Motor neuron (in vitro differentiated cells): ENCODE measurements around the gene STAC2. TPM values are rescaled to one million over a fixed set of nuclear protein-coding genes. Genes with fewer than 3 reads are reported as not detected.

Experiments used
- ATAC-seq, 8 experiments: fragments of 200-7000 bp; cut with Tn5 transposase; replicated peaks in 6 of 8; 2 replicates each; pipeline ENCODE4 v1.8.0; 2021; ENCODE audit warnings: mild to moderate bottlenecking in 8 of 8, moderate library complexity in 8 of 8
- H3K27ac ChIP-seq, 2 donors: fragments of 250-450 bp; sonication (Bioruptor Pico); 2 replicates each; pipeline ENCODE4 v1.9.0; 2021; ENCODE audit warnings: antibody characterized with exemption in 2 of 2, mild to moderate bottlenecking in 2 of 2, moderate library complexity in 1 of 2
- H3K4me1 ChIP-seq, 2 donors: fragments of 250-450 bp; sonication (Bioruptor Pico); replicated peaks in 1 of 2; 2 replicates each; pipeline ENCODE4 v1.6.1; 2021; ENCODE audit warnings: antibody characterized with exemption in 2 of 2, mild to moderate bottlenecking in 2 of 2, moderate library complexity in 1 of 2
- H3K4me3 ChIP-seq, 5 donors: fragments of 250-450 bp; sonication (Bioruptor Pico); 2 replicates each; pipeline ENCODE4 v1.9.0; 2021; ENCODE audit warnings: antibody characterized with exemption in 5 of 5, mild to moderate bottlenecking in 5 of 5, moderate library complexity in 4 of 5
- WGBS, 10 experiments: fragments of 450-650 bp; shearing (Covaris generic); methylation state at CpG; one replicate each; pipeline ENCODE4 v1.0.0; 2022; 5-methylcytosine and 5-hydroxymethylcytosine counted together
- in situ Hi-C, 9 experiments: fragments of 400-800 bp; cut with MboI; loops; one replicate each; pipeline ENCODE4 v1.15.0; 2021; ENCODE audit warnings: low sequenced_read_pairs in 9 of 9, low pct_unique_long_range_greater_than_20kb in 2 of 9; ENCODE audit not compliant: unreplicated experiment in 9 of 9
- total RNA-seq, 8 experiments: library from RNA; unstranded; fragments of 300-600 nt; gene quantifications; 2 replicates each; pipeline versions ENCODE4 v1.2.3 to v1.2.4, GENCODE V29; 2022

The STAC2 gene
- total RNA-seq, 8 experiments from 2014 or later = 0.20 to 4.5 (median 0.84) TPM

- ATAC-seq = peak in 2 of 8 experiments; percentile 63 to 78
- in situ Hi-C loops = loop anchor here in 1 of 9 experiments (25.0 kb wide), 1 partner anchor 242 kb away; no protein-coding TSS in a partner anchor
- Histone ChIP-seq H3K4me1 (peaks cover 27 to 35% of the 10 kb centered on the region in 2 donors), H3K27ac (no peak overlapping the region), H3K4me3 (no peak overlapping the region)
- 4 to 83% (median 64%) methylated on average over 1 to 9 of the region's 11 CpGs; no CpG with 5 or more reads in 2 of the 10 experiments for WGBS, 10 experiments
Observed at GRCh38 chr17:39229274-39229913, 3.6 kb upstream of the STAC2 start.

- H3K4me3 ChIP-seq = no peak overlapping the region
- no peak overlapping the region for H3K27ac ChIP-seq
- in situ Hi-C loops = loop anchor here in 1 of 9 experiments (25.0 kb wide), 1 partner anchor 240 kb away; no protein-coding TSS in a partner anchor
- H3K4me1 ChIP-seq = peaks cover 27 to 38% of the 10 kb centered on the region in 2 donors
- ATAC-seq = no peak
- WGBS, 10 experiments = no CpG with 5 or more reads among the region's 2 CpGs
Observed at GRCh38 chr17:39227364-39227919, 1.7 kb upstream of the STAC2 start.

DNA sequence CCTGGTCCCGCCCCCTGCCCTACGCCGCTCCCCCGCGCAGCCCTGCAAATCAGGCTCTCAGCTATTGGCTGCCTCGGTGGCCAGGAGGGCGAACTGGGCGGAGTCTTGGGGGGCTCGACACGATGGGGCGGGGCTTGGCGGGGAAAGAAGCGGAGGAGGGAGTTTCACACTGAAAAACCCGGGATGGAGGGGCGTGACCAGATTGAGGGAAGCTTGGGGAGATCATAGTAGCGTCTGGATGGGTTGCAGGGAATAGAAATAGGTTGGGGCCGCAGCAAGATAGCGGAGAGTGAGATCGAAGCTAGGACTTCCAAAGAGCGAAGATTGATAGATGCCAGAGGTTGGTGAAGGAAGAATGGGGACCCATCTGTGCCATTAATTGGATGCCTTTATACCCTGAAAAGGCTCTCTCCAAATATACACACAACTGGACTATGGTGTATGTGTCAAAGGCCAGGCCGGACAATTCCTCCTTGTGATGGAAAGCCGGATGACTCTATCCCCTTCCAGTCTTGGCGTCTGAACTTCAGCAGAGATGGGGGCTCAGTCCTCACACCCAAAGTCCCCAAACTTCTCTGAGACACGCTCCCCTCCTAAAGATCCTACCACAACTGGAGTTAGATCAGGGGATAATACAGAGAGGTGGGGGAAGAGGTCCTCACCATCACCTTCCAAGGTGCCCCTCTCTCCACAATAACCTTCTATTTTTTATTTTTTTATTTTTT is 376 bp upstream of the STAC2 start:
- peak; percentile 58 to 95 (median 90) for ATAC-seq
- WGBS, 10 experiments = 28 to 72% (median 60%) methylated on average over 1 to 8 of the region's 24 CpGs; no CpG with 5 or more reads in 4 of the 10 experiments
- Histone ChIP-seq H3K4me1 (peaks cover 14 to 25% of the 10 kb centered on the region in 2 donors), H3K27ac (no peak overlapping the region), H3K4me3 (peak overlapping the region; percentile 31 to 39 (median 36))
- in situ Hi-C loops = loop anchor here in 1 of 9 experiments (25.0 kb wide), 1 partner anchor 239 kb away; no protein-coding TSS in a partner anchor

- Histone ChIP-seq H3K4me3 (peak overlapping the region; percentile 31 to 39 (median 36)), H3K27ac (no peak overlapping the region), H3K4me1 (peaks cover 8 to 17% of the 10 kb centered on the region in 2 donors)
- ATAC-seq = peak in 7 of 8 experiments; percentile 6 to 39 (median 27)
- in situ Hi-C loops = loop anchor here in 1 of 9 experiments (25.0 kb wide), 1 partner anchor 238 kb away; no protein-coding TSS in a partner anchor
- 3 to 7% (median 6%) methylated on average over 5 to 19 of the region's 68 CpGs; no CpG with 5 or more reads in 6 of the 10 experiments for WGBS, 10 experiments
Observed at GRCh38 chr17:39224778-39225307, 902 bp downstream of the STAC2 start.

GRCh38 chr17:39223907-39224777 is 1.6 kb downstream of the STAC2 start:
- in situ Hi-C loops = no loop called here
- ATAC-seq = peak in 1 of 8 experiments; percentile 7
- 0 to 60% (median 16%) methylated on average over 1 to 10 of the region's 33 CpGs; no CpG with 5 or more reads in 5 of the 10 experiments for WGBS, 10 experiments
- peak overlapping the region; percentile 31 to 39 (median 36) for H3K4me3 ChIP-seq
- peaks cover 8 to 13% of the 10 kb centered on the region in 2 donors for H3K4me1 ChIP-seq
- no peak overlapping the region for H3K27ac ChIP-seq

- Histone ChIP-seq H3K4me1 (peaks cover 8 to 12% of the 10 kb centered on the region in 2 donors), H3K27ac (no peak overlapping the region), H3K4me3 (no peak overlapping the region)
- in situ Hi-C loops = no loop called here
- WGBS, 10 experiments = 0 to 100% (median 54%) methylated on average over 1 to 2 of the region's 9 CpGs; no CpG with 5 or more reads in 6 of the 10 experiments
- ATAC-seq = no peak
Observed at GRCh38 chr17:39222866-39223834, 2.6 kb downstream of the STAC2 start.

- WGBS, 10 experiments = 82% methylated on average over 4 of the region's 7 CpGs; no CpG with 5 or more reads in 9 of the 10 experiments
- Histone ChIP-seq H3K4me3 (no peak overlapping the region), H3K27ac (no peak overlapping the region), H3K4me1 (peaks cover 8 to 12% of the 10 kb centered on the region in 2 donors)
- in situ Hi-C loops = no loop called here
- no peak for ATAC-seq
Observed at GRCh38 chr17:39222151-39222550, 3.6 kb downstream of the STAC2 start.

GRCh38 chr17:39221572-39221971 is 4.2 kb downstream of the STAC2 start:
- Histone ChIP-seq H3K27ac (no peak overlapping the region), H3K4me1 (peaks cover 7 to 12% of the 10 kb centered on the region in 2 donors), H3K4me3 (no peak overlapping the region)
- in situ Hi-C loops = no loop called here
- no peak for ATAC-seq
- 40 to 86% (median 77%) methylated on average over 1 to 4 of the region's 6 CpGs; no CpG with 5 or more reads in 7 of the 10 experiments for WGBS, 10 experiments

- no peak overlapping the region for H3K27ac ChIP-seq
- no peak overlapping the region for H3K4me3 ChIP-seq
- WGBS, 10 experiments = 24 to 50% (median 36%) methylated on average over 1 to 5 of the region's 8 CpGs; no CpG with 5 or more reads in 6 of the 10 experiments
- peaks cover 0 to 6% of the 10 kb centered on the region in 2 donors for H3K4me1 ChIP-seq
- in situ Hi-C loops = no loop called here
- ATAC-seq = peak in 1 of 8 experiments; percentile 23
Observed at GRCh38 chr17:39219647-39220154, 6.0 kb downstream of the STAC2 start.

GRCh38 chr17:39218906-39219305 is 6.8 kb downstream of the STAC2 start:
- in situ Hi-C loops = no loop called here
- H3K4me3 ChIP-seq = no peak overlapping the region
- WGBS, 10 experiments = 60 to 100% (median 66%) methylated on average over 2 to 5 of the region's 8 CpGs; no CpG with 5 or more reads in 6 of the 10 experiments
- H3K4me1 ChIP-seq = no peaks in the 10 kb centered on the region
- H3K27ac ChIP-seq = no peak overlapping the region
- no peak for ATAC-seq
